Osteocyte (in vitro differentiated cells): ENCODE measurements around the gene CHMP1A. TPM values are rescaled to one million over a fixed set of nuclear protein-coding genes. Genes with fewer than 3 reads are reported as not detected.
A peak's percentile ranks its signal among the peaks of the same experiment; 100 is the strongest.
"Not testable (repeated sequence)": the region's sequence is repeated elsewhere in the genome, so short reads cannot be mapped to it uniquely, and the experiment has no call there.

Experiments used
- DNase-seq: peaks from one replicate; pipeline ENCODE4 v3.0.0; 2021; ENCODE audit warnings: mixed read lengths; ENCODE audit not compliant: unreplicated experiment; ENCODE audit errors: extremely low spot score
- H3K27ac Mint-ChIP-seq: one replicate; pipeline ENCODE4 v1.8.0; 2021; ENCODE audit warnings: mild to moderate bottlenecking, mixed read lengths; ENCODE audit not compliant: unreplicated experiment
- H3K27me3 Mint-ChIP-seq: one replicate; pipeline ENCODE4 v1.8.0; 2021; ENCODE audit warnings: mixed read lengths; ENCODE audit not compliant: unreplicated experiment
- H3K36me3 Mint-ChIP-seq: one replicate; pipeline ENCODE4 v1.8.0; 2021; ENCODE audit warnings: mixed read lengths; ENCODE audit not compliant: unreplicated experiment
- H3K4me1 Mint-ChIP-seq: one replicate; pipeline ENCODE4 v1.8.0; 2021; ENCODE audit warnings: mixed read lengths; ENCODE audit not compliant: unreplicated experiment
- H3K4me3 Mint-ChIP-seq: one replicate; pipeline ENCODE4 v1.8.0; 2021; ENCODE audit warnings: mild to moderate bottlenecking, moderate library complexity, mixed read lengths; ENCODE audit not compliant: unreplicated experiment
- H3K9me3 Mint-ChIP-seq: one replicate; pipeline ENCODE4 v1.8.0; 2021; ENCODE audit warnings: mixed read lengths; ENCODE audit not compliant: unreplicated experiment
- total RNA-seq: library from RNA; stranded (reverse); gene quantifications from 2 replicates; pipeline ENCODE4 v1.2.1, GENCODE V29; 2021
- TF ChIP-seq, protein P1 (sequence below): fragments of 200-600 bp; sonication (generic); IDR thresholded peaks from 2 replicates; pipeline ENCODE4 v1.5.0; 2021; ENCODE audit warnings: antibody characterized with exemption, mild to moderate bottlenecking, moderate library complexity

Gene CHMP1A
- total RNA-seq, 1 donor from 2014 or later: 92.5 TPM

GRCh38 chr16:89670496-89671431 lies 13.3 kb upstream of the CHMP1A start:
- H3K27ac Mint-ChIP-seq: no peak overlapping the region
- DNase-seq: no peak
- peaks cover 2% of the 10 kb centered on the region for H3K4me1 Mint-ChIP-seq
- H3K27me3 Mint-ChIP-seq: no peaks in the 10 kb centered on the region
- TF ChIP-seq, protein P1, sequence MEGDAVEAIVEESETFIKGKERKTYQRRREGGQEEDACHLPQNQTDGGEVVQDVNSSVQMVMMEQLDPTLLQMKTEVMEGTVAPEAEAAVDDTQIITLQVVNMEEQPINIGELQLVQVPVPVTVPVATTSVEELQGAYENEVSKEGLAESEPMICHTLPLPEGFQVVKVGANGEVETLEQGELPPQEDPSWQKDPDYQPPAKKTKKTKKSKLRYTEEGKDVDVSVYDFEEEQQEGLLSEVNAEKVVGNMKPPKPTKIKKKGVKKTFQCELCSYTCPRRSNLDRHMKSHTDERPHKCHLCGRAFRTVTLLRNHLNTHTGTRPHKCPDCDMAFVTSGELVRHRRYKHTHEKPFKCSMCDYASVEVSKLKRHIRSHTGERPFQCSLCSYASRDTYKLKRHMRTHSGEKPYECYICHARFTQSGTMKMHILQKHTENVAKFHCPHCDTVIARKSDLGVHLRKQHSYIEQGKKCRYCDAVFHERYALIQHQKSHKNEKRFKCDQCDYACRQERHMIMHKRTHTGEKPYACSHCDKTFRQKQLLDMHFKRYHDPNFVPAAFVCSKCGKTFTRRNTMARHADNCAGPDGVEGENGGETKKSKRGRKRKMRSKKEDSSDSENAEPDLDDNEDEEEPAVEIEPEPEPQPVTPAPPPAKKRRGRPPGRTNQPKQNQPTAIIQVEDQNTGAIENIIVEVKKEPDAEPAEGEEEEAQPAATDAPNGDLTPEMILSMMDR: no peak
- H3K36me3 Mint-ChIP-seq: peaks cover 4% of the 10 kb centered on the region
- peaks cover 6% of the 10 kb centered on the region for H3K9me3 Mint-ChIP-seq
- H3K4me3 Mint-ChIP-seq: no peak overlapping the region

GRCh38 chr16:89669755-89670154 lies 12.2 kb upstream of the CHMP1A start:
- no peak for DNase-seq
- Mint-ChIP-seq H3K4me3 (no peak overlapping the region), H3K27ac (no peak overlapping the region), H3K36me3 (peaks cover 7% of the 10 kb centered on the region), H3K4me1 (peaks cover 2% of the 10 kb centered on the region), H3K9me3 (peaks cover 6% of the 10 kb centered on the region), H3K27me3 (no peaks in the 10 kb centered on the region)
- TF ChIP-seq, protein P1: no peak

DNA sequence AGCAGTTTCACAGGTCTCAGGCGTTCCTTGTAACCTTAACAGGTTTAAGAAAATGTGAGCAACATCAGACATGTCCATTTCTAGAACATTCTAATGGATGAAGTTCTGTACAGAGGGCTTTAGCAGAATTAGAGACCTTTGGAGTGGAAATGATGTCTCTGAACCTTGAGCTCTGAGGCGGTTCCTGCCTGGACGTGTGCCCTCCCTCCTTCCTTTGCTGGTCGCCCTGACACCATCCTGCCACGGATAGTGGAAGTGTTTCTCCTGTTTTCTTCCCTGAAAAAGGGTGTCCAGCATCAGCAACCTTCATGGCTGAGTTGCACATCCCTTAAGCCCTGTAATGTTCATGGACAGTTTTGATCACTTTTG lies 11.3 kb upstream of the CHMP1A start:
- no peak overlapping the region for H3K27ac Mint-ChIP-seq
- TF ChIP-seq, protein P1: no peak
- DNase-seq: no peak
- no peak overlapping the region for H3K4me3 Mint-ChIP-seq
- peaks cover 11% of the 10 kb centered on the region for H3K36me3 Mint-ChIP-seq
- no peaks in the 10 kb centered on the region for H3K27me3 Mint-ChIP-seq
- H3K4me1 Mint-ChIP-seq: peaks cover 2% of the 10 kb centered on the region
- peaks cover 6% of the 10 kb centered on the region for H3K9me3 Mint-ChIP-seq

- peaks cover 2% of the 10 kb centered on the region for H3K4me1 Mint-ChIP-seq
- H3K4me3 Mint-ChIP-seq: no peak overlapping the region
- no peaks in the 10 kb centered on the region for H3K27me3 Mint-ChIP-seq
- H3K36me3 Mint-ChIP-seq: peaks cover 11% of the 10 kb centered on the region
- peaks cover 6% of the 10 kb centered on the region for H3K9me3 Mint-ChIP-seq
- H3K27ac Mint-ChIP-seq: no peak overlapping the region
- DNase-seq: no peak
- TF ChIP-seq, protein P1: no peak
Observed at GRCh38 chr16:89667633-89668032, 10.1 kb upstream of the CHMP1A start.

DNA sequence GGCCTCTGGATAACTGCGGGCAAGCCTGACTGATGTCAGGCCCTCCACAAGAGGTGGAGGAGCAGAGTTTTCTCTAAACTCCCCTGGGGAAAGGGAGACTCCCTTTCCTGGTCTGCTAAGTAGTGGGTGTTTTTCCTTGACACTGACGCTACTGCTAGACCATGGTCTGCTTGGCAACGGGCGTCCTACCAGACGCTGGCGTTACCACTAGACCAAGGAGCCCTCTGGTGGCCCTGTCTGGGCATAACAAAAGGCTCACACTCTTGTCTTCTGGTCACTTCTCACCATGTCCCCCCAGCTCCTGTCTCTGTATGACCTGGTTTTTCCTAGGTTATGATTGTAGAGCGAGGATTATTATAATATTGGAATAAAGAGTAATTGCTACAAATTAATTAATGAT lies 9.5 kb upstream of the CHMP1A start:
- H3K4me1 Mint-ChIP-seq, H3K27ac Mint-ChIP-seq, H3K9me3 Mint-ChIP-seq, DNase-seq, H3K27me3 Mint-ChIP-seq, H3K4me3 Mint-ChIP-seq: not testable (repeated sequence)
- peaks cover 11% of the 10 kb centered on the region for H3K36me3 Mint-ChIP-seq
- TF ChIP-seq, protein P1: peak; percentile 45

GRCh38 chr16:89664238-89664637 lies 6.7 kb upstream of the CHMP1A start:
- H3K4me1 Mint-ChIP-seq, DNase-seq, H3K4me3 Mint-ChIP-seq, H3K27me3 Mint-ChIP-seq, H3K9me3 Mint-ChIP-seq, H3K27ac Mint-ChIP-seq: not testable (repeated sequence)
- peaks cover 22% of the 10 kb centered on the region for H3K36me3 Mint-ChIP-seq
